DMS153 treated with DMSO at 0.1 percent for 48 hours (cell line): ENCODE data around the gene FLYWCH1.
"Not testable (repeated sequence)": the region's sequence is repeated elsewhere in the genome, so short reads cannot be mapped to it uniquely, and the experiment has no call there.

Experiments
- DNase-seq: peaks from one replicate; lab custom pipeline; 2025; ENCODE audit not compliant: unreplicated experiment; lab: John Stamatoyannopoulos, UW

Gene FLYWCH1

DNA sequence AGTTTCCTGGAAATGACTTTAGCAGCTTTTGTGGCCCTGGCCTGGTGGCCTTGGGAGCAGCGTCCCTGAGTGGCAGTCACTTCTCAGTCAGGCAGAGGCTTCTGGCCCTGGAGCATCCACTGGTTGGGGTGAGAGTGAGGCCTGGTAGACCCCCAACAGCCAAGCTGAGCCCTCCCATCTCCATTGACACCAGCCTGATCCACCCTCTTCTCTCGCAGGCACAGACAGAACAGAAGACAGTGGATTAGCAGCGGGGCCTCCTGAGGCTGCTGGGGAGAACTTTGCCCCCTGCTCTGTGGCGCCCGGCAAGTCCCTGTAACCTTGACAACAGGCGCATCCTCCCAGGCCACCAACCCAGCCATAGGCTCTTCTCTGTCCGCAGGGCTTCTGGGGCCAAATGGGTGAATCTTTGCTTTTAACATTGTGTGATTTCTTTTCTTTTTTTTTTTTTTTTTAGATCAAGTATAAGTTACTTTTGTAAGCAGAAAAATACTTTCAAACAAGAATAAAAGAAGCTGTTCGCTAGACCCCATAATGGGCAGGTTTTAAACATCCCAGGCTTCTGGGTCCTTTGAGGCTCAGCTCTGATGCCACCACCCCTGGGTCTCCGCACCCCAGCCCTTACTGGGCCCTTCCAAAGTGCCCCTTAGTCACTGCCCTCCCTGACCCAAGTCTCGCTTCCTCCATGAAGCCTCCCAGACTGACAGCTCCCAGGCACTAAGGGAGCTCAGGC lies 12.7 kb upstream of the FLYWCH1 start:
- DNase-seq = no peak

DNA sequence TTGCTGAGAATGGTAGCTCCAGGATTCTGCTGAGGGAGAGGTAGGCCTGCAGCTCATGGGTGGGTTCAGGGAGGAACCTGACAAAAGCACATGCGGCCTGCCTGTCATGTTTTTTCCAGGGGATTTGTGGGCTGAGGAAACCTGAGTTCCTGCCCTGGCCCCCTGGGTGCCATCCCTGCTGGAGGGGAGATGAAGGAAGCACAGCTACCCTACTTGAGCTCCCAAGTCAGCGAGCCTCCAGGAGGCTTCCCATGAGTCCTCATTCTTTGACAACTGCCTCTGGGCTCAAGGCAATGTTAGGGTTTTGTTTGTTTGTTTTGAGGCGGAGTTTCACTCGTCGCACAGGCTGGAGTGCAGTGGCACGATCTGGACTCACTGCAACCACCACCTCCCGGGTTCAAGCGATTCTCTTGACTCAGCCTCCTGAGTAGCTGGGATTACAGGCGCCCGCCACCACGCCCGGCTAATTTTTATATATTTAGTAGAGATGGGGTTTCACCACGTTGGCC lies 12.1 kb upstream of the FLYWCH1 start:
- DNase-seq = no peak

DNA sequence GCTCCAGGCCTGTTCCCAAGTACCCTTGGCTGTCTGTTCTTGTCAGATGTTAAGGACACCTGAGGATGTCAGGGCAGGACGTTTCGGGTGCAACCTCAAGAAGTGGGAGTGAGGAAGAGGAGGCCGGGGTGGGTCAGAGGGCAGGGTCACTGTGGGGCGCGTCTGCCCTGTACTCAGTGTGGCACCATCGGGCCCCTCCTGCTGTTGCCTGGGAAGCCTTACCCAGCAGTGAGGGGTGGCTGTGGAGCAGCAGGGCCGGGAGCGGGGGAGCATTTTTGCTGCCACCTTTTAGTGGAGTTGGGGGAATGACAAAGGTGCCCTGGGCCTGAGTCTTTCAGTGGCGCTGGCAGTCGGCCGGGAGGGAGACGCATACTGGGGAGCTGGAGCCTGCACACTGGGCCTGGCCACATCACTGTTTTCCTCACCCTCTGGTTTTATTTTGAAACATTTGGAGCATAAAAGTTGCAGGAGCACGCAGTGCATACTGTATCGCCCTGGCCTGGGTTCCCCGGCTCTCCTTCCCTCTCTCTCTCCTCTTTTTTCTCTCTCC lies 11.1 kb upstream of the FLYWCH1 start:
- DNase-seq = no peak

DNA sequence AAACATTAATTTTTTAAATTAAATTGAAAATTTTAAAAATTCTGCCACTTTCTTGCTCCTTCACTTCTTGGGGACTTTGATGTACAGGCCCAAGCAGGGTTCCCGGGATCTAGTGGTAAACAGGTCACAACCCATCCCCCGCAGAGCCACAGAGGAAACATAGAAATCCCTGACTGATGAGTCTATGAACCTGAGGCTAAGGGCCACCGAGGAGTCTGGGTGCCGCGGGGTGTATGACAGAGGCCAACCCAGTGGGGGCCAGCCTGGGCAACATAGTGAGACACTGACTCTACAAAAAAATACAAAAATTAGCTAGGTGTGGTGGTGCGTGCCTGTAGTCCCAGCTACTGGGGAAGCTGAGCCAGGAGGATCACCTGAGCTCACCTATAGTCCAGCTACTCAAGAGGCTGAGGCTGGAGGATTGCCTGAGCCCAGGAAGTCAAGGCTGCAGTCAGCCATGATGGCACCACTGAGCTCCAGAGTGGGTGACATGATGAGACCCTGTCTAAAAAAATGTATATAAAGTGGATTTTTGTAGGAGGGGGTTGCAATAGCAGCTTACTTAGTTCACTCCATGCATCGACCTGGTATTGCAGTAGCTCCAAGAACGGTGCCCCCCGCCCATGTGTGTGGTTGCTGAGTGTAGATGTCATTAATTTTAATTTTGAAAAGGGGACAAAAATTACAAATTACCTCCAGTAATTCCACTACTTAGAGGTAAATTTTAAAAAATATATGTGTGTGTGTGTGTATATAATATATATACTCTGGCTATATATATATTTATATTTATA lies 9.2 kb upstream of the FLYWCH1 start:
- no peak for DNase-seq

DNA sequence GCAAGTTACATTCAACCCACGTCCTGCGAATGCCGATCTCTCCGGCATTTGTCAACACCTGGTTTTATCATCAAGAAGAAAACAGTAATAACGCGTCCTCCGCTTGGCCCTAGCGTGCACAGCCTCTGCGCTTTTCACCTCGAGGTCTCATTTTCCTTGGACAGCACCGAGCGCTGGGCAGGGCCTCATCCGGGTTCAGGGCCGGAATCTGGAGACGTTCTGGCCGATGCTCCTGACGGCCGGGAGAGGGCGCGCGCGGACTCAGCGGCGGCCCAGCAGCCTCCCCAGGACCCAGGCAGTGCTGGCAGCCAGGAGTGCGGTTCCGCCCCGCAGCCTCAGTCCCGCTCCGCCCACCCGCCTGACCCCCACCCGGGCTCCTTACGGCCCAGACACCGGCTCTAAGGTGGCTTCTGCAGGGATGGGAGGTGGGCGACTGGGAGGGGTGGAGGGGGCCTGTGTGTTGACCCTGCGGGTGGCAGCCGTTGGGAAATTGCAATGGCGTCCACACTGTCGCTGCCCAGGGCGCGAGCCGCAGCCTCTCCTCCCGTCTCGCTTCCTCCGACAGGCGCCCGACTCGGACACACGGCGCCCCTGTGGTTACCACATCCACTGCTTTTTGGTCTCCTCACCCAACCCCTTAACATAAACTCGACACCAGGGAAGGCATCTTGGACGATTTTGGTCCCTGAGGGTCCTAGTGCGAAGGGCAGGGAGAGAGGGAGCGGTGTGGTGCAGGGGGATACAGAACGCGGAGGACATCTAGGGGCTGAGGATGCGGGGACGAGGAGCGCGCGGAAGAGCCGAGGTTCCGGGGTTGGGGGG lies 7.4 kb upstream of the FLYWCH1 start:
- DNase-seq = peak; percentile 75

DNA sequence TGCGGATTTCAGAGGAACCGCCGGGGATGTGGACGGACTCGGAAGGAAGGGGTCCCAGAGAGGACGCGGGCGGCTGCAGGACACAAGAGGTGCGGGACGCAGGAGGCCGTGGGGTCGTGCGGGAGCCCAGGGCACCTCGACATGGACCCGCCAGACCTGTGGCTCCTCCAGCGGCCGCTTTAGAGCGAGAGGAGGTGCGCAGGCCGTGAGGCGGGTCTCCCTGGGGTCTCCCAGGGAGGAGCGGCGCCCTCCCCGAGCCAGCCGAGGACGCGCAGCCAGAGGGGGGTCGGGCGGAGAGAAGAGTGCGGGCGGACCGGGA lies 6.8 kb upstream of the FLYWCH1 start:
- no peak for DNase-seq

DNA sequence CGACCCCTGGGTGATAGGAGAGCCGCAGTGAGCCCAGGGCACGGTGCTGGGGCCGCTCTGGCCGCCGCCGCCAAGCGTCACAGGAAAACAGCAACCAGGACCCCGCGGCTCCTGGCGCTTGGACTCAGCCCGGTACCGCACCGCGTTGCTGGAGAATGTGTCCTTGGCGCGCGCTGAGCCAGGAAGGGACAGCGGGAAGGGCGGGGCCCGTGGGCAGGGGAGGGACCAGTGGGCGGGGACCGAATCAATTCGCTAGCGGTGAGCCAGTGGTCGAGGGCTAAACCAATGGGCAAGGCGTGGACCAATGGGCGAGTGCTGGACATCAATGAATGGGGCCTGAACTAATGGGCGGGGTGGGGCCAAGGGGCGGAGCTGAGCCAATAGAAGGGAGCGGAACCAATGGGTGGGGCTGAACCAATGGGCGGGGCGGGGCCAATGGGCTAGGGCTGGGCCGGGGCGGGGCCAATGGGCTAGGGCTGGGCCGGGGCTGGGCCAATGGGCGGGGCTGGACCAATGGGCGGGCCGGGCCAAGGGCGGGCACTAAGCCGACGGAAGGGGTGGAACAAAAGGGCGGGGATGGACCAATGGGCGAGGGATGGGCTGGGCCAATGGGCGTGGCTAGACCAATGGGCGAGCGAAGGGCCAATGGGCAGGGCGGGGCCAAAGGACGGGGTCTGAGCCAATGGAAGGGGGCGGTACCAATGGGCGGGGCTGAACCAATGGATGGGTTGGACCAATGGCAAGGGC lies 6.3 kb upstream of the FLYWCH1 start:
- peak; percentile 98 for DNase-seq

DNA sequence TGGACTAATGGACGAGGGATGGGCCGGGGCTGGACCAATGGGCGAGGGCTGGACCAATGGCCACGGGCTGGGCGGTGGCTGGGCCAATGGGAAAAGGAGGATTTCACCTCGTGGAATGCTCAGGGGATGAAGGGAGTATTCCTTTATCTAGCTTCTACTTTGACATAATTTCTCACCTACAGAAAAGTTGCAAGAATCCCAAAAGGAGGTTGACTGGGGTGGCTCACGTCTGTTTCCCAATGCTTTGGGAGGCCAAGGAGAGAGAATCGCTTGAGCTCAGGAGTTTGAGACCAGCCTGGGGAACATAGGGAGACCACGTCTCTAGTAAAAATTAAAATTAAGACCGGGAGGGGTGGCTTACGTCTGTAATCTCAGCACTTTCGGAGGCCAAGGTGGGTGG lies 5.7 kb upstream of the FLYWCH1 start:
- no peak for DNase-seq

DNA sequence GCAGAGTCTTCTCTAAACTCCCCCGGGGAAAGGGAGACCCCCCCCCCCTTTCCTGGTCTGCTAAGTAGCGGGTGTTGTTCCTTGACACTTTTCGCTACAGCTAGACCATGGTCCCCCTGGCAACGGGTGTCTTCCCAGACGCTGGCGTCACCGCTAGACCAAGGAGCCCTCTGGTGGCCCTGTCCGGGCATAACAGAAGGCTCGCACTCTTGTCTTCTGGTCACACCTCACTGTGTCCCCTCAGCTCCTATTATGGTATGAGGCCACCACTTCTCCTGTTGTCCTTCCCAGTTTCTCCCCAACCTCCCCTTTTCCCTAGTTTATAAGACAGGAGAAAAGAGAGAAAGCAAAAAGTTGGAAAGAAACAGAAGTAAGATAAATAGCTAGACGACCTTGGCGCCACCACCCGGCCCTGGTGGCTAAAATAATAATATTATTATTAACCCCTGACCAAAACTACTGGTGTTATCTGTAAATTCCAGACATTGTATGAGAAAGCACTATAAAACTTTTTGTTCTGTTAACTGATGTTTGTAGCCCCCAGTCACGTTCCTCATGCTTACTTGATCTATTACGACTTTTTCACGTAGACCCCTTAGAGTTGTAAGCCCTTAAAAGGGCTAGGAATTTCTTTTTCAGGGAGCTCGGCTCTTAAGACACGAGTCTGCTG lies 4.5 kb upstream of the FLYWCH1 start:
- not testable (repeated sequence) for DNase-seq

DNA sequence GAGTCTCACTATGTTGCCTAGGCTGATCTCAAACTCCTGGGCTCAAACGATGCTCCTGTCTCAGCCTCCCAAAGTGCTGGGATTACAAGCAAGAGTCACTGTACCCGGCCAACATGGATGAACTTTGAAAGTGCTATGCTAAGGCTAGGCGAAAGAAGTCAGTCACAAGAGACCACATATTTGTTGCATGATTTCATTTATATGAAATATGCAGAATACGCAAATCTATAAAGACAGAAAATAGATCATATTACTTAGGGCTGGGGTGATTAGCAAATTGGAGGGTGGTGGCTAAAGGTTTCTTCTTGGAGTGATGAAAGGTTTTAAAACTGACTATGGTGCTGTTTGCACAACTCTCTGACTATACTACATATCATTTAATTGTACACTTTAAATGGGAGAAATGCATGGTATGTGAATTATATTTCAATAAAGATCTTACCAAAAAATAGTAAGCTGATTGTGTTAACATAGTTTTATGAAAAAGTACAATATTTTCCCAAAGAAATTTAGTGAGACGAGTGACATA lies 1.2 kb upstream of the FLYWCH1 start:
- no peak for DNase-seq

DNA sequence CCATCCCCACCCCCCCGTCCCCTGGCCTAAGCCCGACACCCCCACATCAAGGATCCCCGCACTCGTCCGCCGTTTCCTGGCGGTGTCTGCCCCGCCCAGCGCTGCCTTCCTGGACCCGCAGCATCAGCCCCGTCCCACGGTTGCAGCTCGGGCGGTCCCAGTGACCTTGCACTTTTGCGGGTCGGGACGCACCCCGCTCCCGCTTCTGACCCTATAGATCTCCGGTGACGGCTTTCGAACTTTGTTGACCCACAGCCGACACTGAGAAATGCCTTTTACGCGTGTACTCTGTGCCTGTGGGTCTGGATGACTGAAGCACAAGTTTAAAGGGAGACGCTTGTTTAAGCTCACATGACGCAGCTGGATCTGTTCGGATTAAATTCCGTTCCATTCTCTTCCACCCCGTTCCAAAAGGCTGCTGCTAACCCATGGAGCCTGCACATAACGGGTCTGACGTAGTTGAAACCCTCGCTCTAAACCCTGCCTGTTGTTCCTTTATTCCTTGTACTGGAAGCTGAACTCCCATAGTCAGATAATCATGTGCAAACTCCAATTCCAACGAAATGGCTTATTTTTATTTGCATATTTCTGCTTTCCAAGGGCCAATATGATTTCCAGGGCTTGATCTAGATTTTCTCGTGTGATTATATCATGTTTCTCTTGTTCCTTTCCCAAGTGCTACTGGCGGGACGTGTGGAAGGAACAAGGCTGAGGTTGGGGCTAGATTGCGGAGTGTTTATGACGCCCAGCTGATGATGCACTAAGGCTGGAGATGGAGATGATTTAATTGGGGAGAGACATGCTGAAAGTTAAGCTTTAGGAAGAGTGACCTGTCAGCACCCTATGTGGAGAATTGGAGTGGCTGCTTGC lies 834 bp downstream of the FLYWCH1 start:
- no peak for DNase-seq

DNA sequence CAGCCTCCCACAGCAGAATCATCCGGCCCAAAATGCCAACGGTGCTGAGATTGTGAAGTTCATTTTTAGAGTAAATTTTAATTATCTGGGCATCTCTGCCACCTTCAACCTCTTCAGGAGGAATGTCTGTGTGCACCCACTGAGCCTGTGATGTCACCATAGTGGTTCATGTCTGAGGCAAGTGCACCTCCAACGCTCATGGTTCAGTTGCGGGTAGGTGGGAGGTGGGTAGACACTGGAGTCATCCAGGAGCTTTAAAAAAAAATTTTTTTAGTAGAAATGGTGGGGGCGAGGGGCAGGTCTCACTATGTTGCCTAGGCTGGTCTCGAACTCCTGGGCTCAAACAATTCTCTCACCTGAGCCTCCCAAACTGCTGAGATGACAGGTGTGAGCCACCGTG lies 1.9 kb downstream of the FLYWCH1 start:
- no peak for DNase-seq

DNA sequence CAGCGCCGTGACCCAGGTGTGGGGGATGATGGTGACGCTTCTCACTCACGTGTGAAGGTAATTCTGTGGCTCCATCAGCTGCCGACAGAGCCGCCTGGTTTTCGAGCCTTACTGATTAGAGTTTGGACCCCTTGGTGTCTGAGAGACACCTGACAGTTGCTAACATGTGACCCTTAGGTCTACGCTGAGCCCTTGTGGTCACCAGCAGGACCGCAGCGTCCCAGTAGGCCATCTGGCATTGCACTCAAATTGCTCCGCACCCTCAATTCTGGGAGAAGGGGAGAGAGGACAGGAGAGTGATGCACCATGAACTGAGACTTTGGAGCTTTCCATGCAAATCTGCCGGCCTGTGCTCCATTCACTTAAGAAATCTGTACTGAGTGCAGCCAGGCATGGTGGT lies 2.5 kb downstream of the FLYWCH1 start:
- no peak for DNase-seq

DNA sequence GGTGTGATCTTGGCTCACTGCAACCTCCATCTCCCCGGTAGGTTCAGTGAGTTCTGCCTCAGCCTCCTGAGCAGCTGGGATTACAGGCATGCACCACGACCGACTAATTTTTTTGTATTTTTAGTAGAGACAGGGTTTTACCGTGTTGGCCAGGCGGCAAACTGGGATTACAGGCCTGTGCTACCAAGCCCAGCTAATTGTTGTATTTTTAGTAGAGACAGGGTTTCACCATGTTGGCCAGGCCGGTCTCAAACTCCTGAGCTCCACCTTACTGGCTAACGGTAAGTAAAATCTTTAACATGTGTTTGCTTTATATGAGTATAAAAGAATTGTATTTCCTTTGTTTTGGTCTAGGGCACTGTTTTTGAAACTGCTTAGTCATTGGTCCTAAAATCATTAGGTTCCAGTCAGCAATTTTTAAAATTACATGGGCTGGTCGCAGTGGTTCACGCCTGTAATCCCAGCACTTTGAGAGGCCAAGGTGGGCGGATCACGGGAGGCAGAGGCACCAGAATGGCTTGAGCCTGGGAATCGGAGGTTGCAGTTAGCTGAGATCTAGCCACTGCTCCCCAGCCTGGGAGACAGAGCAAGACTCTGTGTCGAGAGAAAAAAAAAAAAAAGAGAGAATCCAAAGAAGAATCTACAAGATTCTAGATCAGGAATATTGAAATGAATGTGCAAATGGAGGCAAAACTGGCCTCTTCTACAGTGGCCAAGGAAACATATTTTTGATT lies 3.6 kb downstream of the FLYWCH1 start:
- no peak for DNase-seq

DNA sequence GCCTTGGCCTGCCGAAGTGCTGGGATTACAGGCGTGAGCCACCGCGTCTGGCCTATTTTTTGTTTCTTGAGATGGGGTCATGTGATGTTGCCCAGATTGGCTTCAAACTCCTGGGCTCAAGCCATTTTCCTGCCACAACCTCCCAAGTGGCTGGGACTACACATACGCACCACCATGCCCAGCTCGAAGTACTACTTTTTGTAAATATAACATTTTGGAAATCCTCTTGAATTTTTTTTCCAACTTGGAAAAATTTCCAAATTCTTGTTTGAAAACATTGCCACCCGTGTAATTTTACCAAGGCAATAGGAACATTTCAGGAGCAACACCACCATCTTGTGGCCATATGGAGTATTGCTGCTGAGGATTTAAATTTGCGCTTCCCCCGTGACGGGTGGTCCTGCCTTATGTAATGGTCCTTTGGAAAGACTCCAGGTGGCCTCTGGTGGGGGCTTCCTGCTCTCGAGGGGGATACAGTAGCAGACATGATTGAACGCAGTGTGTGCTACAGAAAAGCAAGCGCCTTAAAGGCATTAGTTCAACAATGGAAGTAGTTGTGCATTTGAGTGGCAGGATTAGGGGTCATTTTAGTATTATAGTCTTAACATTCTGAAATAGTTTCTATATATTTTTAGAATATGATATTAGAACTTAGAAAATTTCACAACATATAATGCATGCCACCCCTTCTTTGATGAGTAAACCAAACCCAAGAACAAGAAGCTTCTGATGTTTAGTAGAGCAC lies 8.0 kb downstream of the FLYWCH1 start:
- DNase-seq = peak; percentile 41

DNA sequence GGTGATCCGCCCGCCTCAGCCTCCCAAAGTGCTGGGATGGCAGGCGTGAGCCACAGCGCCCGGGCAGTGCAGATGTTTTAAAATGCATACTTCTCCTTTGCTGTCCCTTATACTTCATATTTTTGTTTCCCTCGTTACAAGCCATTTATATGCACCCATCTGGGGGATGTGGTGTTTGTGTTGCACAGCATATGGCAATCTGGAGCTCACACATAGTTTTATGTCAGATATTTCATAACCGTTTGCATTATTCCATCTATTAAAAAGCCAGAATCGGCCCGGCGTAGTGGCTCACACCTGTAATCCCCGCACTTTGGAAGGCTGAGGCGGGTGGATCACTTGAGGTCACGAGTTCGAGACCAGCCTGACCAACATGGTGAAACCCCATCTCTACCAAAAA lies 11.8 kb downstream of the FLYWCH1 start:
- no peak for DNase-seq

DNA sequence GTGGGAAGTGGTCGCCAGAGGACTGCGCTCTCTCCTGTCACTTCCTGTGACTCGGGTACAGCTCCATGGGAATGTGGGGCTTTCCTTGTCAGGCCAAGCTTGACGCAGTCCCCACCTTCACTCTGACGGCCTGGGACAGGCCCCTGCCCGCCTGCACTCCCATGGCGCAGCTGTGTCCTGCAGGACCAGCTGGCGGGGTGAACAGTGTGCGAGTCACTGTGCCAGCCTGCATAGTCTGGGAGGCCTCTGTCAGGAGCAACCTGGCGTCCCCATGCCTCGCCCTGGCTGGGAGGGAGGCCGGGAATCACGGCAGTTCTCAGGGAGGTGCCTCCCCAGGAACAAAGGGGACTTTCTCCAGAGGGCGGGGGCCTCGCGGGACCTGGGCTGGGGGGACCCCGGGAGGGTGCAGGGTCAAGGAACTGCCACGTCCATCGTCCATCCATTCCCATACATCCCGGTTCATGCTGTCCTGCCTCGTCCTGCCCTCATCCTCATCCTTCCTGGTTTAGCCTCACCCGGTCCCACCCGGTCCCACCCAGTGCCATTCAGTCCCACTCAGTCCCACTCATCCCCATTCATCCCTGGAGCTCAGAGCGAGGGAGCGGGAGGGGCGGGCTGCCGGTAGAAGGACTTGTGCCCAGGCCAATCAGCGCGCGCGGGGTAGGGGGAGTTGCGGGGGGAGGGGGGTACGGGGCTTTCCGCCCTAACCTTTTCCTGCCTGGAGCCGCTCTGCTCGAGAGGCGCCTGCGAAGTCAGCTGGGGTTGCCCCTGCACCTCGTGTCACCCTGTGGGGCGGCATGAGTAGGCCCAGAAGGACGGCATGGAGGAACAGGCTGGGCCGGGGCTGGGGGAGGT lies 13.4 kb downstream of the FLYWCH1 start:
- DNase-seq = no peak
